GM06990 (cell line): ENCODE results near the gene KRTAP4-2.
"Not testable (repeated sequence)": the region's sequence is repeated elsewhere in the genome, so short reads cannot be mapped to it uniquely, and the experiment has no call there.

Experiments used
- DNase-seq: peaks from one replicate; pipeline ENCODE4 v3.0.0-alpha.2; 2011; ENCODE audit not compliant: insufficient read length; ENCODE audit errors: extremely low read depth
- H3K27me3 ChIP-seq: replicated peaks from 2 replicates; pipeline ENCODE4 v1.6.0; 2011; ENCODE audit warnings: low read length; ENCODE audit not compliant: control insufficient read depth, insufficient read depth
- H3K36me3 ChIP-seq: 2 replicates; pipeline ENCODE4 v1.5.1; 2011; ENCODE audit warnings: low read length; ENCODE audit not compliant: control insufficient read depth, insufficient read depth
- H3K4me3 ChIP-seq: replicated peaks from 2 replicates; pipeline ENCODE4 v1.5.1; 2011; ENCODE audit warnings: low read depth, mild to moderate bottlenecking, control low read depth, low read length
- CTCF ChIP-seq: IDR thresholded peaks from 2 replicates; pipeline ENCODE4 v1.5.1; 2011; ENCODE audit warnings: low read length, control low read depth, mild to moderate bottlenecking, inconsistent platforms; ENCODE audit not compliant: insufficient read depth, poor library complexity, severe bottlenecking

Gene KRTAP4-2

DNA sequence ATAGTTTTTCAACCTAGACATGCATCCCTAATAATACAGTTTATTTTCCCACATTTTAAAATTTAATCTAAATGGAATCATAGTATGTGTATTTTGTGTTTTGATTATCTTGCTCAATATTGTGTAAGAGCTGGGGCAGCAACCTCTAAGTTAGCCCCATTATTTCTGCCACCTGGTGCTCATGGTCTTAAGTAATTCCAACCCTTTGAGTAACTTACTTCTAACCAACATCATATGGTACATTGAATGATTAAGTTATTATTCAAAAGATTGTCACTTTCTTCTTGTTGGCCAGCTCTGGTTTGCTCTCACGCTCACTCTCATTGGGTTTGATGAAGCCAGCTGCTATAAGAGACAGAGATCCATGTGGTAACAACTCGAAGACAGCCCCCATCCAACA, 6.1 kb downstream of the KRTAP4-2 start:
- TF ChIP-seq CTCF, result no peak
- H3K4me3 ChIP-seq, result no peak overlapping the region
- no peaks in the 10 kb centered on the region for H3K36me3 ChIP-seq
- no peaks in the 10 kb centered on the region; the same call in 1 of the 2 replicates for H3K27me3 ChIP-seq
- no peak for DNase-seq

DNA sequence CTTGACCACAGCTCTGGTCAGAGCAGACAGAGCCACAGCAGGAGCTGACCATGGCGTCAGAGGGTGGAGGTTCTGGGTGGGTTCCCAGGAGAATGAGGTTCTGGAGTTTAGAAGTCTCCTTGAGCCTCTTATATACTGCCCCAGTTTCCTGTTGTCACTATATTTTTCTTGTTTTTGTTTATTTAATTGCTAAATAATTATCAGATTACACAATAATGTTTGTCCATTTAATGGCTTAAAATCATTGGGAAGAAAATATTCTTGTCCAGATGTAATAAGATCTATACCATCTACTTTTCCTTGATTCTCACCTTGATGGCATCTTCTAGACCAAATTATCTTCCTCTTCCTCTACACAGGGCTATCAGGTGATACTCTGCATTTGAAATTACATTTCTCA, 9.9 kb downstream of the KRTAP4-2 start, which contains the start of gene KRTAP4-3:
TSS of gene KRTAP4-3 (minus strand) at position 101 of the 400 bp plus-strand sequence. CDS start at position 52, 49 bp downstream.
- no peak for DNase-seq
- TF ChIP-seq CTCF, result no peak
- Histone ChIP-seq H3K4me3 (no peak within 1 kb of the TSS), H3K27me3 (no peaks in the 10 kb centered on the region; the same call in 1 of the 2 replicates), H3K36me3 (no peaks in the 10 kb centered on the region)

GRCh38 chr17:41167561-41167960, 10.5 kb downstream of the KRTAP4-2 start:
- no peak overlapping the region for H3K4me3 ChIP-seq
- no peak for TF ChIP-seq CTCF
- DNase-seq, result no peak
- H3K27me3 ChIP-seq, result no peaks in the 10 kb centered on the region; the same call in 1 of the 2 replicates
- no peaks in the 10 kb centered on the region for H3K36me3 ChIP-seq

DNA sequence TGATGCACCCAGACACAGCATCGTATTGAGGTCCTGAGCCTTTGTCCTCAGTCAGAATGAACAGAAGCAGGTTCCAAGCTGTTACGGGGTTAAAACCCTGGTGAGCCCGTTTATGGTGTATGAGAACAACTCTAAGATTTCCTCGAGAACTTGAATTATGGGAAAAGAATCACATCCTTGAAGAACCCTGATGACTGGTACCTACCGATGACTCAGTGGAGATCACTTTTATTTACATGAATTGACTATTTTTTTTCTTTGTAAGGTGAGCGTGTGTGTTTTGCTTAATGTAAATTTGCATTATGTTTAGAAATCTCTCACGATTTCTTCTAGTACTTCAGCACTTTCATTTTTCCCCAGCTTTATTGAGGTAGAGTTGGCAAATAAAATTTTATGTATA, 14.2 kb downstream of the KRTAP4-2 start:
- Histone ChIP-seq H3K36me3 (no peaks in the 10 kb centered on the region), H3K27me3 (no peaks in the 10 kb centered on the region), H3K4me3 (no peak overlapping the region)
- DNase-seq, result no peak
- no peak for TF ChIP-seq CTCF

- DNase-seq, result no peak
- Histone ChIP-seq H3K27me3 (no peaks in the 10 kb centered on the region), H3K36me3 (no peaks in the 10 kb centered on the region), H3K4me3 (no peak within 1 kb of the TSS)
- no peak for TF ChIP-seq CTCF
These were observed 17.4 kb downstream of the KRTAP4-2 start, which contains the start of gene KRTAP4-4 for GRCh38 chr17:41160648-41161047. KRTAP4-4 (minus strand) TSS chr17:41160748; CDS start chr17:41160691, 57 bp downstream.

- DNase-seq, H3K27me3 ChIP-seq, H3K36me3 ChIP-seq, H3K4me3 ChIP-seq: not testable (repeated sequence)
These were observed 17.8 kb downstream of the KRTAP4-2 start for GRCh38 chr17:41160190-41160589.
